Tibial nerve (tissue), 3 donors: ENCODE data around the gene SRA1.

Source experiments
- CTCF ChIP-seq, 5 experiments: fragments of 200-600 bp in 3 of 5; fragments of 450-650 bp in 2 of 5; sonication (generic) in 3 of 5; IDR thresholded peaks; one replicate each; pipeline ENCODE4 v1.5.1; 2016 to 2019; ENCODE audit warnings: antibody characterized with exemption in 5 of 5, mild to moderate bottlenecking in 3 of 5, moderate library complexity in 2 of 5
- POLR2A ChIP-seq, 2 donors: fragments of 450-650 bp; IDR thresholded peaks; one replicate each; pipeline ENCODE4 v1.6.1; 2017; ENCODE audit warnings: antibody characterized with exemption in 2 of 2, mild to moderate bottlenecking in 2 of 2, moderate library complexity in 2 of 2

- no peak for TF ChIP-seq POLR2A (IDR thresholded peaks at IDR 0.05)
- TF ChIP-seq CTCF (IDR thresholded peaks at IDR 0.05), result no peak
These were observed 38.4 kb upstream of the SRA1 start for GRCh38 chr5:140595538-140596300.
